Ishikawa (cell line): ENCODE measurements around the gene SCN4A.

Experiments used
- CEBPB ChIP-seq: IDR thresholded peaks from 2 replicates; pipeline ENCODE4 v1.6.1; 2012
- CREB1 ChIP-seq: IDR thresholded peaks from 2 replicates; pipeline ENCODE4 v1.6.1; 2012; ENCODE audit warnings: low read depth
- EGR1 ChIP-seq: IDR thresholded peaks from 2 replicates; pipeline ENCODE4 v1.6.1; 2012
- EP300 ChIP-seq: IDR thresholded peaks from 2 replicates; pipeline ENCODE4 v1.6.1; 2012; ENCODE audit warnings: borderline replicate concordance
- FOXM1 ChIP-seq: IDR thresholded peaks from 2 replicates; pipeline ENCODE4 v1.6.1; 2012; ENCODE audit warnings: low read depth, borderline replicate concordance
- MAX ChIP-seq: IDR thresholded peaks from 2 replicates; pipeline ENCODE4 v1.6.1; 2012
- NFIC ChIP-seq: IDR thresholded peaks from 2 replicates; pipeline ENCODE4 v1.6.1; 2012
- RAD21 ChIP-seq: IDR thresholded peaks from 2 replicates; pipeline ENCODE4 v1.6.1; 2012; ENCODE audit warnings: low read depth
- TAF1 ChIP-seq: IDR thresholded peaks from 2 replicates; pipeline ENCODE4 v1.6.1; 2012; ENCODE audit warnings: low read depth, mild to moderate bottlenecking
- TCF12 ChIP-seq: IDR thresholded peaks from 2 replicates; pipeline ENCODE4 v1.6.1; 2012; ENCODE audit warnings: low read depth
- TEAD4 ChIP-seq: IDR thresholded peaks from 2 replicates; pipeline ENCODE4 v1.6.1; 2012
- YY1 ChIP-seq: IDR thresholded peaks from 2 replicates; pipeline ENCODE4 v1.6.1; 2012; ENCODE audit warnings: low read depth
- ZBTB7A ChIP-seq: IDR thresholded peaks from 2 replicates; pipeline ENCODE4 v1.6.1; 2012; ENCODE audit warnings: low read depth
- TF ChIP-seq, protein P1 (sequence below): IDR thresholded peaks from 2 replicates; pipeline ENCODE4 v1.6.1; 2012
- TF ChIP-seq, protein P2 (sequence below): IDR thresholded peaks from 2 replicates; pipeline ENCODE4 v1.6.1; 2012; ENCODE audit warnings: low read depth, mild to moderate bottlenecking

SCN4A gene

DNA sequence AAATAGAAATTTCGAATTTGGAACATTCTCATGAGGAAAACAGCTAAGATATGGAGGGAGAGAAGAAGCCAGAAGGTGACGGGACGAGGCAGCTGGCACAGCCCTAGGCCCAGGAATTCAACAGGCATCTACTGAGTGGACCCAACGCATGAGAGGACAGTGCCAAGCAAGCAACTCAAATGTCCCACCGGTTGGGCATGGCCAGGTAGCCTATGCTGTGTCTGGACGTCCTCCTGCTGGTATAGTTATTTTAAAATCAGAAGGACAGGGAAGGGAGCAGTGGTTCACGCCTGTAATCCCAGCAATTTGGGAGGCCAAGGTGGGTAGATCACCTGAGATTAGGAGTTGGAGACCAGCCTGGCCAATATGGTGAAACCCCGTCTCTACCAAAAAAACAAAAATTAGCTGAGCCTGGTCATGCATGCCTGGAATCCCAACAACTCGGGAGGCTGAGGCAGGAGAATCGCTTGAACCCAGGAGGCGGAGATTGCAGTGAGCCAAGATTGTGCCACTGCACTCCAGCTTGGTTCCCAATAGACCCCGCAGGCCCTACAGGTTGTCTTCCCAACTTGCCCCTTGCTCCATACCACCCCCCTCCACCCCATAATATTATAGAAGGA lies 56.0 kb downstream of the SCN4A start:
- TF ChIP-seq EGR1 (no peak), FOXM1 (no peak), ZBTB7A (no peak), CEBPB (no peak), TCF12 (no peak), TAF1 (no peak), RAD21 (no peak), YY1 (no peak), NFIC (no peak)

- TF ChIP-seq YY1 = no peak
- TF ChIP-seq, protein P1, sequence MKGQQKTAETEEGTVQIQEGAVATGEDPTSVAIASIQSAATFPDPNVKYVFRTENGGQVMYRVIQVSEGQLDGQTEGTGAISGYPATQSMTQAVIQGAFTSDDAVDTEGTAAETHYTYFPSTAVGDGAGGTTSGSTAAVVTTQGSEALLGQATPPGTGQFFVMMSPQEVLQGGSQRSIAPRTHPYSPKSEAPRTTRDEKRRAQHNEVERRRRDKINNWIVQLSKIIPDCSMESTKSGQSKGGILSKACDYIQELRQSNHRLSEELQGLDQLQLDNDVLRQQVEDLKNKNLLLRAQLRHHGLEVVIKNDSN = no peak
- TF ChIP-seq, protein P2, sequence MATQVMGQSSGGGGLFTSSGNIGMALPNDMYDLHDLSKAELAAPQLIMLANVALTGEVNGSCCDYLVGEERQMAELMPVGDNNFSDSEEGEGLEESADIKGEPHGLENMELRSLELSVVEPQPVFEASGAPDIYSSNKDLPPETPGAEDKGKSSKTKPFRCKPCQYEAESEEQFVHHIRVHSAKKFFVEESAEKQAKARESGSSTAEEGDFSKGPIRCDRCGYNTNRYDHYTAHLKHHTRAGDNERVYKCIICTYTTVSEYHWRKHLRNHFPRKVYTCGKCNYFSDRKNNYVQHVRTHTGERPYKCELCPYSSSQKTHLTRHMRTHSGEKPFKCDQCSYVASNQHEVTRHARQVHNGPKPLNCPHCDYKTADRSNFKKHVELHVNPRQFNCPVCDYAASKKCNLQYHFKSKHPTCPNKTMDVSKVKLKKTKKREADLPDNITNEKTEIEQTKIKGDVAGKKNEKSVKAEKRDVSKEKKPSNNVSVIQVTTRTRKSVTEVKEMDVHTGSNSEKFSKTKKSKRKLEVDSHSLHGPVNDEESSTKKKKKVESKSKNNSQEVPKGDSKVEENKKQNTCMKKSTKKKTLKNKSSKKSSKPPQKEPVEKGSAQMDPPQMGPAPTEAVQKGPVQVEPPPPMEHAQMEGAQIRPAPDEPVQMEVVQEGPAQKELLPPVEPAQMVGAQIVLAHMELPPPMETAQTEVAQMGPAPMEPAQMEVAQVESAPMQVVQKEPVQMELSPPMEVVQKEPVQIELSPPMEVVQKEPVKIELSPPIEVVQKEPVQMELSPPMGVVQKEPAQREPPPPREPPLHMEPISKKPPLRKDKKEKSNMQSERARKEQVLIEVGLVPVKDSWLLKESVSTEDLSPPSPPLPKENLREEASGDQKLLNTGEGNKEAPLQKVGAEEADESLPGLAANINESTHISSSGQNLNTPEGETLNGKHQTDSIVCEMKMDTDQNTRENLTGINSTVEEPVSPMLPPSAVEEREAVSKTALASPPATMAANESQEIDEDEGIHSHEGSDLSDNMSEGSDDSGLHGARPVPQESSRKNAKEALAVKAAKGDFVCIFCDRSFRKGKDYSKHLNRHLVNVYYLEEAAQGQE = no peak
- no peak for TF ChIP-seq CEBPB
- TF ChIP-seq EP300 = no peak
- TF ChIP-seq TEAD4 = no peak
- TF ChIP-seq TAF1 = no peak
- TF ChIP-seq ZBTB7A = no peak
- no peak for TF ChIP-seq TCF12
- no peak for TF ChIP-seq FOXM1
- no peak for TF ChIP-seq NFIC
- TF ChIP-seq RAD21 = no peak
- TF ChIP-seq CREB1 = no peak
- no peak for TF ChIP-seq EGR1
- TF ChIP-seq MAX = no peak
These were observed 58.2 kb downstream of the SCN4A start for GRCh38 chr17:63914471-63914870.

DNA sequence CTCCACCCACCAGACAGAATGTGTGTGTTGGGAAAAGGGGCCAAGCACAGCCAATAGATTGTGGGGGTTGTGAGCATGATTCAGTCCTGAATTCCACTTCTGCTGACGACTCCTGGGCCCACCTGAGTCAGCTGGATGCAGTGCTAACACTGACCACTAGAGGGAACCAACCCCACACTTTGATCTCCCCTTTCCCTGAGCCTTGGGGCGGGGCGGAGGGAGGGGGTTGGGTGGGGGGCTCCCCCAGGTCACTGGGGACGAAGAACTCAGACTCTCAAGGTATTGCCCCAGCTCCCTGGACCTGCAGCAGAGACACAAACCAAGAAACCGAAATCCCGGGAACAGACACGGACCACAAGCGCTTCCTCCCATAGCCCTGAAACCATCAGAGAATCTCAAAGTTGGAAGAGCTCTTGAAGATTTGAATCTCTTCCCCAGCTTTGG lies 61.0 kb downstream of the SCN4A start:
- no peak for TF ChIP-seq EP300
- TF ChIP-seq FOXM1 = no peak
- peak; percentile 73 for TF ChIP-seq RAD21
- TF ChIP-seq ZBTB7A = no peak
- TF ChIP-seq YY1 = no peak
- TF ChIP-seq, protein P1 = no peak
- TF ChIP-seq TAF1 = no peak

GRCh38 chr17:63911041-63911635 lies 61.6 kb downstream of the SCN4A start, which contains the start of gene CSHL1:
Gene CSHL1, minus strand, starts transcription at chr17:63911258. Its CDS starts 62 bp downstream, at chr17:63911196.
- TF ChIP-seq EP300 = no peak
- TF ChIP-seq, protein P2 = no peak
- no peak for TF ChIP-seq CREB1
- no peak for TF ChIP-seq TAF1

- no peak for TF ChIP-seq FOXM1
- no peak for TF ChIP-seq TAF1
- TF ChIP-seq YY1 = no peak
- TF ChIP-seq CEBPB = no peak
- no peak for TF ChIP-seq EGR1
- no peak for TF ChIP-seq RAD21
- no peak for TF ChIP-seq TEAD4
- TF ChIP-seq MAX = no peak
- TF ChIP-seq NFIC = no peak
These were observed 62.6 kb downstream of the SCN4A start for GRCh38 chr17:63910096-63910495.

- peak; percentile 9; the same call in 1 of the 2 replicates for TF ChIP-seq RAD21
These were observed 65.4 kb downstream of the SCN4A start for GRCh38 chr17:63907161-63907778.
